ENCODE data around the gene LAMA2.

Gene LAMA2

DNA sequence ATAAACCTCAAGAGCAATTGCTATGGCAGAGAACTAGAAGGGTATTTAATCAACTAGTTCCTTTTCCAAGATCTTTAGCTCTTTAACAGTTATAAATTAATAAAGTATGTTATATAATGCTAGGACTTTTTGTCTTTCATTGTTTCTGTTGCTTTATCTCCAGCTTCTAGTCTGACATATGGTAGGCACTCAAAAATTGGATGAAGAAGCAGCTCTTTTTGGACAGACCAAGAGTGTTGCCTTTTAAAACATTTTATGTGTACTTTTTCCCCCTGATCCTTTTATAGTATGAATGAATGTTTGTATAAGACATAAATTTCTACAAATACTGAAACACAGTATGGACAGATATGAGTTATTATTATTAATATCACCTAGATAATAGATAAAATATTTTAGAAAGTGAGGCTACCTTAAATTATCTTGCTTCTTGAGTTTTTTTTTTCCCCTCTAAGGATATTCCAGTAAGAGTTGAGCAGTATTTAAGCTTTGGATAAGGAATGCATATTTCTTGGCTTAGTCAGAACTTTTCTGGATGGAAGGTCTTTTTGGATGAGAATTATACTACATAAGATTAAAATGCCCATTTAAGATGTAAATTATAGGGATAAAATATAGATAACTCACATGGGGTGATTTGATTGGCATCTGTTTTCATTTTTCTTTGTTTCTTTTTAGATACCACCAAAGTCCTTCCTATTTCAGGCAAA is 16.6 kb downstream of the LAMA2 start:
- DNase-seq (ENCODE audit: low spot score): no peak

GRCh38 chr6:128903715-128904114 is 20.8 kb downstream of the LAMA2 start:
- no peak for DNase-seq (ENCODE audit: low spot score)

DNA sequence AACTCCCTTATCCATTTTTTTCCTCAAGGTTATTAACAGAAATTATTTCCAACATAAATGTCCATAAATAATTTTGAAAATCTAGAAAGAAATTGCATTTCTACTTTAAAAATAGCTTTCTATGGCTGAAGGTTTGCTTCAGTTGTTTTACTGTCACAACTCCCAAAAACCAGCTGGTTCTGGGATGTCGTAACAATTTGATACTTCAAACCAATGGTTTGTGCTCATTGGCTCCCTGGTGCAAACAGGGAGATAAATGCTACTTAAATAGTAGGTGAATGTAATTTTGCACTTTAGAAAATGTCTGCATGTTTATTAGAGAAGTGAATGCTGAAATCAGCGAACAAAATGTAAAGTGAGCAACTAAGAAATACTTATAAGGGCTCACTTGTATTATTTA is 31.1 kb downstream of the LAMA2 start:
- no peak for DNase-seq (ENCODE audit: low spot score)

DNA sequence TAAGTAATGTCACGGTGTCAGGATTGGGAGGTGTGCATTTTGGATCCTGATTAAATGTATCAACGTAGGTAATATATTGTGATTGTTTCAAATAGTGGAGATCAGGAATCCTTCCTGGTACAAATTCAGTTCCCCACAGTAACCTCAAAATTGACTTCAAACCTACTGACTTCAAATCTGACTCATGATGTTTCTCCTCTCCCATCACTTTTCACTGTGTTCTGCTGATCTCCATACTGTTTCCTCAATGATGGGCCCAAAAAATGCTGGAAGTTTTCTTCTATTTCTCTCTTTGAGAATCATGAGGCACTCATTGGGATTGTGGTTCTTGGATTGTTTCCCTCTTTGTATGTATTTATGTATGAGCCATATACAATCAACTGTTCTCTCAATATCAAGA is 35.9 kb downstream of the LAMA2 start:
- DNase-seq (ENCODE audit: low spot score): no peak

DNA sequence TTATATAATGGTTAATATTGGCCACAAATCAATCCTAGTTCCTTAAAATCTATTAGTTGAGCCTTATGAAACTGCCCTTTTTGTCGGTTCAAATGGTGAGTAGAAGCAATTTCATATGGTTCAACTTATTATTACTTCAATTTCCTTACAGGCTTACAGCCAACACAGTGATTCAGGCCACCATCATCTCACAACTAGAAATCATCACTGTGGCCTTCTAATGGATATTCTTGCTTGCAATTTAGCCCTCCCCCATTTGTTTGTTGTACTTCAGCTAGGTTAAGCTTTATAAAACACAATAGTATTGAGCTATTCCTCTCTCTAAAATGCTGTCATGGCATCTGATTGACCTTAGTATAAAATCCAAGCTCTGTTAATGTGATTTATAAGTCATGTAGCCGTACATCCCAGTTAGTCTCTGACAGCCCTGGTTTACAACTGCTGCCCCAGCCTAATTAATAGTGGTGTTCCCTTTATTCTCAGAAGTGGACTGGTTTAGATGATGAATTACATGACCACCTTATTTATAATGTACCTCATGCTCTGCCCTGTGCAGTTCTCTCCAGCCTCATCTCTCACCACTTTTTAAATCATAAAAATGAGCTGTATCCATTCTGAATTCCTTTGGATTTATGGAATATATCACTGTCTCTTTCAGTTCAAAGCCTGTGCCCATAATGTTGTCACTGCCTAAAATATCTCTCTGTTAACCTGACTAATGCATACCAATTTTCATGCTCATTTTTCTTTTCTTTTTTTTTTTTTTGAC is 36.7 kb downstream of the LAMA2 start:
- DNase-seq (ENCODE audit: low spot score): no peak

GRCh38 chr6:128925765-128926164 is 42.8 kb downstream of the LAMA2 start:
- DNase-seq (ENCODE audit: low spot score): no peak

GRCh38 chr6:128929869-128930268 is 46.9 kb downstream of the LAMA2 start:
- DNase-seq (ENCODE audit: low spot score): no peak

DNA sequence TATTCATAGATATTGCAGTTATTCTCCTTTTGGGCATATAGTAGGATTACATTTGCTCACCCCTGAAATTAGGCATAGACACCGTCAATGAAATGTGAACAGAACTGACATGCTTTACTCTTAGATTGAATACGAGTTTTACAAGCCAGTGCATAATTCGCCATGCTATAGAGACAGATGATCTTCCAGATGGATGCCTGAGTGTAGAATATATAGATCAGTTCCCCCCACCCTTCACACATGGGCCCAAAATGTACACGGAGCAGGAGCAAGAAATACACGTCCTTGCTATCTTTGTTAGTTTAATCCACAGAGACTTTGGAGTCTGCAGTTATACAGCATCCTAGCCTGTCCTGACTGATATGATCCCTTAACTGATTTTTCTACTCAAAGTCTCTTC is 47.4 kb downstream of the LAMA2 start:
- DNase-seq (ENCODE audit: low spot score): no peak

DNA sequence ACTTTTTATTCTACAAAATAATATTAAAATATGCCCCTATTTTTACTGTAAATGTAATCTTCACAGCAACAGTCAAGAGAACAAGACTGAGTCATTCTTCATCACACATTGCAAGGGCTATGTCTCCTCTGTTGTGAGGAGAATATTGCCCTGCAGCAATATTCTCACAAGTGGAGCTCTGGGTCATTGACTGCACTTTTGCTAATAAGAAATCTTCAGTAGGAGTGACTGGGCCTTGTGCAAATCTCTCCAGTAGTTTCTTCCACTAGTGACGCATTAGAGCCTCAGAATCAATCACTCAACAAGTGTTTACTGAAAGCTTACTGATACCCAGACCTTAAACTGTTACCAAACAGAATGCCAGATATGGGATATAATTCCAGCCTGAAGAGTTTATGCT is 49.1 kb downstream of the LAMA2 start:
- DNase-seq (ENCODE audit: low spot score): no peak

- DNase-seq (ENCODE audit: low spot score): no peak
Measured at GRCh38 chr6:128950864-128951263, 67.9 kb downstream of the LAMA2 start.

DNA sequence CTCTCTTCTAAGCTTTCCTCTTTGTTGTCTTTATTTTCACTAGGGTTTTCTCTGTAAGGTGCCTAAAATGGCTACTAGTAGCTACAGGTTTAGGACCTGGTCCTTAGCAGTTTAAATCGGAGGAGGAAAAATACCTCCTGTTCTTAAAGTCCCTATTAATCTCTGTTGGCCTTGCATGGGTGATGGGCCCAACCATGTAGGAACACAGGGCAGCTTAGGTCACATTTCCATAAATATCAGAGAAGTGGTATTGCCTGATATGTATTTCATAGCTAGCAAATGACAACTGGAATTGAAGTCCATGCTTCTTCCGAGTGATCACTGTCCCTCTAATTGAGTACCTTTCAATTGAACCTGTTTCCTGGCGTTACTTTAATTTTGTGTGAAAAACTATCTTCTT is 70.0 kb downstream of the LAMA2 start:
- DNase-seq (ENCODE audit: low spot score): no peak

GRCh38 chr6:128954308-128955043 is 71.5 kb downstream of the LAMA2 start:
- DNase-seq (ENCODE audit: low spot score): no peak

DNA sequence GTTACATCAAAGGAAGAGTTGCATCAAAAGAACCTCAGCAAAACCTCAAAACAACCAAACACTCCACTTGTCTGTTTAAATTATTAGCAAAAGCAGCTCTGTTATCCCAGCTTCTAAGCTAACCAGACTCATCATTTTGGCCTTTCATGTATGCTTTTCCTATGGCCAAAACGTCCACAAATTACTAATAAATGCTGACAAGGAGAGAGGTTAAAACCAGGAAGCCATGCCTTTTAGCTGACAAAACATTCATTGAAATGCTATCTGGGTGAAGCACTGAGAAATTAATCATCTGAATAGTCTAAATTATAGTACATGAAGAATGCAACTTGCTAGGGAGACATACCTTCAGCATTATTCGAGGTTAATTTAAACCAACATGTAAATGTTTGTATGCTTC is 80.6 kb downstream of the LAMA2 start:
- no peak for DNase-seq (ENCODE audit: low spot score)

DNA sequence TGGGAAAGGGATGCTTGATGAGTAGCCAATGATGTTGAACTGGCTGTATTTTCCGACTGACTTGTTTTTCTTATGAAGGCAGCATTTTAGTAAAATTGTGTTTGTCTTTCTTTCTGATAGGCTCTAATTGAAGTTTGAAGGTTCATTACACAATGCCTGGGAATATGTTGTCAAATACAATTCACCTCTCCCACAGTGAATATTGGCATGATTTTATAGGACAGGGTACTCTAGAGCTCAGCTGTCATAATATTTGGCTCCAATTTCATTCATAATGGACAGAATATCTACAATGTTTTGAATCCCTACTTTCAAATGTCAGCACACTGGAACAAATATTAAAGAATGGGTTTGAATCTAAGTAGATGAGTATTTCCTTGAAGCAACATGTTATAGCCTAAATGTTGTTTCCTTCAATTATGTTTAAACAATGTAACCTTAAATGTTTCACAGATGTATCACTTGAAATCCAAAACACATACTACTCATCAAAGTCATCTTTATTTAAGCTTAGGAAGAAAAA is 81.4 kb downstream of the LAMA2 start:
- DNase-seq (ENCODE audit: low spot score): no peak

GRCh38 chr6:128964771-128965170 is 81.8 kb downstream of the LAMA2 start:
- no peak for DNase-seq (ENCODE audit: low spot score)

DNA sequence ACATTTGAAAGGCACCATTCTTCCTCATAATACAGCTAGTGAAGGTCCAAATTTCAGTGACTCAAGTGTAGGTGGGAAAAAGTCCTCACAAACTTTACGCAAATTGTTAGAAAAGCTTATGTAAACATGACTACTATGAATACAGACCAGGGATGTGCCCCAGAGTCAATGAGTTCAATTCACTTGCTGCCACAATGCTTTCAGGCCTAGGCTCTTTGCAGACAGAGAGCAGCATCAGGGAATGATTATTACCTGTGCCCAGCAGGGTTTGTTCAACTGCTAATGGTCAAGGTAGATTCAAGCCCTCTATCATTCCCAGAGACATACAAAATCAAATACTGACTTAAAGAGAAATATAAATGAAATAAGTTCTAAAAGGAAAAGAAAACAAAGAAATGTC is 84.0 kb downstream of the LAMA2 start:
- no peak for DNase-seq (ENCODE audit: low spot score)

GRCh38 chr6:128979071-128979470 is 96.1 kb downstream of the LAMA2 start:
- DNase-seq (ENCODE audit: low spot score): no peak

- DNase-seq (ENCODE audit: low spot score): no peak
Measured at GRCh38 chr6:128981716-128982115, 98.8 kb downstream of the LAMA2 start.

DNA sequence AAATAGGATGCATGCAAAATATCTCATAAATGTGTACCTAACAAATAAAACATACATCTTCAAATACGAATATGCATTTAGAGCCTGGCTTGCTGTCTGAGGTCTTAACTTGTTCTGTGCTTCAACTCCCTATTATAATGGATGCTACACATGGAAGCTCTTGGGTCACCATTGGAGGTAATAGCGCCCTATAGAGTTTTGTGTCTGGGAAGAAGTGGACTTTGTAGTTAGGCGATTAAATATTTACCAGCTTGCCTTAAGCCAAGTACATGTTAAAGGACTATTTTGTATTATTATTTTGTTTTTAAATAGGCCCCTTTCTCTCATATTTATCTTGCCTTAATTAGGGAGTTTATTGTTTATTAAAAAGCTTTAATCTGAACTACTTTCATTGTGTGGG is 107.4 kb downstream of the LAMA2 start:
- no peak for DNase-seq (ENCODE audit: low spot score)

GRCh38 chr6:128990915-128991314 is 108.0 kb downstream of the LAMA2 start:
- DNase-seq (ENCODE audit: low spot score): no peak

GRCh38 chr6:128993166-128993565 is 110.2 kb downstream of the LAMA2 start:
- no peak for DNase-seq (ENCODE audit: low spot score)

DNA sequence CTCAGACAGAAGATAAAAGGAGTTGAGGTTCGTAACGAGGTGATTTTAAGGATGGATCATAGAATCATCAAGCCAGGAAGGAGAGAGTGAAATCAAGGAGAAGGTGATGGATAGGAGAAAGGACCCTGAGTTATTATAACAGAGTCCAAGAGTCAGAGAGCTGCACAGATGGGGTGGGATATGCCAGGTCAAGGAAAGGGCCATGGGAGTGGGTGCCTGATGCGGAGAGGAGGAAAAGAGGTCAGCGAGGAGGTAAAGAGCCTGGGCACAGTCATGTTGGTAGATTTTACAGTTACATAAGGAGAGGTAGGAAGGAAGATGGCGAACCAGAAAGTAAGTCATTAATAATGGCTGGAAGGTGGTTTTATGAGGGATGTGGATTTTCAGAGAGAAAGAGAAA is 114.9 kb downstream of the LAMA2 start:
- no peak for DNase-seq (ENCODE audit: low spot score)
